ENCODE measurements around the gene RGS3. TPM values are rescaled to one million over a fixed set of nuclear protein-coding genes. Genes with fewer than 3 reads are reported as not detected.

Gene RGS3
- total RNA-seq, 1 donor from 2014 or later = 36.7 TPM

DNA sequence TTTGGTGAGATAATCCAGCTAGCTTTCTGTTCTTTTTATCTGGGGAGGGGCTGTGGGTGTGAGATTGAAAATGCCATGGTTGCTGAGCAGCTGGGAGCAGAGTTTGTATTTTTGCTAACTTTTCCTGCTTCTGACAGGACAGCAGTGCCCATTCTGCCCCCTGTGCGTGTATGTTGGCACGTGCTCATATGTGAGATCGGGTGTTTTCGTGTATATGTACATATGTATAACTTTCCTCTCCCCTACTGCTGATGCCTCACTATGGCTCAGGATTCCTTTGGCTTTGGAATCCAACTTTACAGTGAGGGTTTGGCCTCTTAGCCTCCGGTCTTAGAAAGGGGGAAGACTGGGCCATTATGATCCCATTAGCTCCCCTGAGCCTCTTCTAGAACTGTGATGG lies 38.3 kb downstream of the RGS3 start:
- no peaks in the 10 kb centered on the region for H3K9me3 Mint-ChIP-seq
- no peak for DNase-seq (ENCODE audit: low read depth, low spot score)
- TF ChIP-seq, protein P1, sequence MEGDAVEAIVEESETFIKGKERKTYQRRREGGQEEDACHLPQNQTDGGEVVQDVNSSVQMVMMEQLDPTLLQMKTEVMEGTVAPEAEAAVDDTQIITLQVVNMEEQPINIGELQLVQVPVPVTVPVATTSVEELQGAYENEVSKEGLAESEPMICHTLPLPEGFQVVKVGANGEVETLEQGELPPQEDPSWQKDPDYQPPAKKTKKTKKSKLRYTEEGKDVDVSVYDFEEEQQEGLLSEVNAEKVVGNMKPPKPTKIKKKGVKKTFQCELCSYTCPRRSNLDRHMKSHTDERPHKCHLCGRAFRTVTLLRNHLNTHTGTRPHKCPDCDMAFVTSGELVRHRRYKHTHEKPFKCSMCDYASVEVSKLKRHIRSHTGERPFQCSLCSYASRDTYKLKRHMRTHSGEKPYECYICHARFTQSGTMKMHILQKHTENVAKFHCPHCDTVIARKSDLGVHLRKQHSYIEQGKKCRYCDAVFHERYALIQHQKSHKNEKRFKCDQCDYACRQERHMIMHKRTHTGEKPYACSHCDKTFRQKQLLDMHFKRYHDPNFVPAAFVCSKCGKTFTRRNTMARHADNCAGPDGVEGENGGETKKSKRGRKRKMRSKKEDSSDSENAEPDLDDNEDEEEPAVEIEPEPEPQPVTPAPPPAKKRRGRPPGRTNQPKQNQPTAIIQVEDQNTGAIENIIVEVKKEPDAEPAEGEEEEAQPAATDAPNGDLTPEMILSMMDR (conservative IDR thresholded peaks at IDR 0.05) = no peak
- H3K36me3 Mint-ChIP-seq (ENCODE audit: low read depth) = no peaks in the 10 kb centered on the region
- H3K27me3 Mint-ChIP-seq (ENCODE audit: low read depth) = no peaks in the 10 kb centered on the region
- peaks cover 62% of the 10 kb centered on the region for H3K4me1 Mint-ChIP-seq
- peak overlapping the region; percentile 94 for H3K27ac Mint-ChIP-seq (ENCODE audit: unreplicated experiment)
- peak overlapping the region; percentile 82 for H3K4me3 Mint-ChIP-seq

- TF ChIP-seq, protein P1 (conservative IDR thresholded peaks at IDR 0.05) = no peak
- no peaks in the 10 kb centered on the region for H3K36me3 Mint-ChIP-seq (ENCODE audit: low read depth)
- peak overlapping the region; percentile 82 for H3K4me3 Mint-ChIP-seq
- peaks cover 68% of the 10 kb centered on the region for H3K4me1 Mint-ChIP-seq
- peak overlapping the region; percentile 27 for H3K27ac Mint-ChIP-seq (ENCODE audit: unreplicated experiment)
- H3K9me3 Mint-ChIP-seq = no peaks in the 10 kb centered on the region
- DNase-seq (ENCODE audit: low read depth, low spot score) = no peak
- H3K27me3 Mint-ChIP-seq (ENCODE audit: low read depth) = no peaks in the 10 kb centered on the region
Observed at GRCh38 chr9:113502427-113503034, 39.0 kb downstream of the RGS3 start.

DNA sequence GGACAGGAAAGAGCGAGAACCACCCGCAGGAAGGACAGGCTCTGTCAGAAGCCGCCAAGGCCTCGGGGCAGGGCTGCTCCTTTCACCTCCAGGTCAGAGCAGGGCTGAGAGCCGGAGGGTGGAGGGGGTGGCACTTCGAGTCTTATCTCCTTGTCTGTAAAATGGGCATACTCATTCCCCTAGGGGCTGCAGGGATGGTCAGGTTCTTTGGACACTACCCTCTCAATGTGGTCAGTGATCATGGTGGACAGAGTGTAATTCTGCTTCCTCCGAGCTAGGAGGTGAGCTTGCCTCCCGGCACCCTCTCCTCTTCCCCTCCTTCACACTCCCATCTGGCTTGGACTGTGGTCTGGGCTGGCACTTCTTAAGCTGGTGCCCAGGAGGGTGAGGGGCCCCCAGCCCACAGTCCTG lies 39.6 kb downstream of the RGS3 start:
- H3K36me3 Mint-ChIP-seq (ENCODE audit: low read depth) = no peaks in the 10 kb centered on the region
- TF ChIP-seq, protein P1 (conservative IDR thresholded peaks at IDR 0.05) = no peak
- H3K4me1 Mint-ChIP-seq = peaks cover 74% of the 10 kb centered on the region
- H3K27ac Mint-ChIP-seq (ENCODE audit: unreplicated experiment) = peak overlapping the region; percentile 27
- no peaks in the 10 kb centered on the region for H3K27me3 Mint-ChIP-seq (ENCODE audit: low read depth)
- H3K4me3 Mint-ChIP-seq = peak overlapping the region; percentile 10
- no peak for DNase-seq (ENCODE audit: low read depth, low spot score)
- H3K9me3 Mint-ChIP-seq = no peaks in the 10 kb centered on the region

GRCh38 chr9:113503613-113504211 lies 40.2 kb downstream of the RGS3 start:
- Mint-ChIP-seq H3K36me3 (ENCODE audit: low read depth) (peaks cover 2% of the 10 kb centered on the region), H3K4me3 (no peak overlapping the region), H3K9me3 (no peaks in the 10 kb centered on the region), H3K27ac (ENCODE audit: unreplicated experiment) (peak overlapping the region; percentile 72), H3K4me1 (peaks cover 80% of the 10 kb centered on the region), H3K27me3 (ENCODE audit: low read depth) (no peaks in the 10 kb centered on the region)
- TF ChIP-seq, protein P1 (conservative IDR thresholded peaks at IDR 0.05) = no peak
- no peak for DNase-seq (ENCODE audit: low read depth, low spot score)

GRCh38 chr9:113504725-113505590 lies 41.4 kb downstream of the RGS3 start:
- TF ChIP-seq, protein P1 (conservative IDR thresholded peaks at IDR 0.05) = no peak
- no peaks in the 10 kb centered on the region for H3K9me3 Mint-ChIP-seq
- peak overlapping the region; percentile 83 for H3K4me3 Mint-ChIP-seq
- no peaks in the 10 kb centered on the region for H3K27me3 Mint-ChIP-seq (ENCODE audit: low read depth)
- peak overlapping the region; percentile 92 for H3K27ac Mint-ChIP-seq (ENCODE audit: unreplicated experiment)
- no peak for DNase-seq (ENCODE audit: low read depth, low spot score)
- H3K36me3 Mint-ChIP-seq (ENCODE audit: low read depth) = peaks cover 2% of the 10 kb centered on the region
- H3K4me1 Mint-ChIP-seq = peaks cover 88% of the 10 kb centered on the region
